Activated CD8-positive, alpha-beta memory T cell treated with anti-CD3 and anti-CD28 coated beads, Interleukin-2, amount 50 U/mL, for 48 hours (primary cell): ENCODE results near the gene IRAK1BP1.
"Not testable (repeated sequence)": the region's sequence is repeated elsewhere in the genome, so short reads cannot be mapped to it uniquely, and the experiment has no call there.

ENCODE experiments used
- DNase-seq: peaks from one replicate; pipeline ENCODE4 v3.0.0-alpha.2; 2020

The IRAK1BP1 gene

DNA sequence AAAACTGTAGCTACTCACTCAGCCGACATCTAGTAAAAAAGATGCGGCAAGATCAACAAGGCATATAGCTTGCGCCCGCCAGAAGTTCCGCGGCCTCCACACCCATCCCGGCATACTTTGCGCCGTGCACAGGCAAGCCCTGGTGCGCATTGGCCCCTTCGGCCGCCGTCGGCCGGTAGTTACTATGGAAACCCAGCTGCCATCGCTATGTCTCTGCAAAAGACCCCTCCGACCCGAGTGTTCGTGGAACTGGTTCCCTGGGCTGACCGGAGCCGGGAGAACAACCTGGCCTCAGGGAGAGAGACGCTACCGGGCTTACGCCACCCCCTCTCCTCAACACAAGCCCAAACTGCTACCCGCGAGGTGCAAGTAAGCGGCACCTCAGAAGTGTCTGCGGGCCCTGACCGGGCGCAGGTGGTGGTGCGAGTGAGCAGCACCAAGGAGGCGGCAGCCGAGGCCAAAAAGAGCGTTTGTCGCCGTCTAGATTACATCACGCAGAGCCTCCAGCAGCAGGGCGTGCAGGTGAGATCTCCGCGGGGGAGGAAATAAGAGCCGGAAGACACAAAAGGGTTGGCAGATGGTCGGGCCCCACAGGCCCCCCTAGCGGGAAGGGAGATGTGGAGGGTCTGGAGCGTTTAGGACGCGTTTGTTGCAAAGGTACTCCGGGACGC is at the start of gene IRAK1BP1:
Gene IRAK1BP1, plus strand, starts transcription at position 182 of the 671 bp plus-strand sequence. Its CDS starts 26 bp downstream, at position 208.
- peak; percentile 88 for DNase-seq

DNA sequence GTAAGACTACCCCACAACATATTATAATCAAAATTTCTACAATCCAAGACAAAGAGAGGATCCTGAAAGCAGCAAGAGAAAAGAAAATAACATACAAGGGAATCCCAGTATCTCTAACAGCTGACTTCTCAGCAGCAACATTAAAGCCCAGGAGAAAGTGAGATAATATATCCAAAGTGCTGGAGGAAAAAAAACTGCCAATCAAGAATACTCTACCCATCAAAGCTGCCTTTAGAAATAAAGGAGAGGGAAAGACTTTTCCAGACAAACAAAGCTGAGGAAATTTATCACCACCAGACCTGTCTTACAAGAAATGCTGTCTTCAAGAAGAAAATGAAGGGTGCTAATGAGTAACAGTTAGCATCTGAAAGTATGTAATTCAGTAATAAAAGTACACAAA is 43.3 kb upstream of the IRAK1BP1 start:
- no peak for DNase-seq

DNA sequence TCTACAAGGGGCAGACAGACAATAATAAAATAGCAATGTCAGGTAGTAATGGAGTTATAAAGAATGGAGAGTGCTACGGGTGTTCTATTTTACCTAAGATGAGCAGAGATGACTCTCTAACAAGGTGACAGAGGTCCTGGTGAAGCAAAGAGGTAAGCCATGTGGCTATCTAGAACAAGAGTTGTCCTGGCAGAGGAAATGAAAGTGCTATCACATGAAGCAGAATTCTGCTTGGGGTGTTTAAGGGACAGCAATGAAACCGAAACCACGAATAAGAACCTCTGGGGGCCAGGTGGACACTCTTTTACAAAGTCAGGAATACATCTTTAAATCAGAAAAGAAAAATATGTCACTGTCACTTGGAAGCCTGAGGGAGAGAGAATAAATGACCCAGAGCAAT is 37.9 kb upstream of the IRAK1BP1 start:
- DNase-seq: no peak

DNA sequence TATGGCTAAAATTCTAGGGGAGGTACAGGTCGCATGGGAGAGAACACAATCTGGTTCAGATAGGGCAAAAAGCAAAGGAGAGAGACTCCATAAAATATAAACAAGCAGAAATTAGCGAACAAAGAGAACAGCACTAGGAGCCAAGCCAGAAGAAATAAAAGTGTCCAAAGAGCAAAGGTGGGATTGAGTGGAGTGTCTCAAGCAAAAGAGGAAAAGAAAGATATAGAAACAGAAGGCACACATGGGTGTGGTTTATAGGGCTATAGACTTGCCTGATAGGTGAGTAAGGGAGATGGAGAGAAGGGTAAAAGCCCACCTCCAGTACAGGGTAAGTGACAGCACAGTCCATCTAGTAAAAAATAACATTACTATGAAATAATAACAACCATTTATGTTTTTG is 36.5 kb upstream of the IRAK1BP1 start:
- DNase-seq: no peak

DNA sequence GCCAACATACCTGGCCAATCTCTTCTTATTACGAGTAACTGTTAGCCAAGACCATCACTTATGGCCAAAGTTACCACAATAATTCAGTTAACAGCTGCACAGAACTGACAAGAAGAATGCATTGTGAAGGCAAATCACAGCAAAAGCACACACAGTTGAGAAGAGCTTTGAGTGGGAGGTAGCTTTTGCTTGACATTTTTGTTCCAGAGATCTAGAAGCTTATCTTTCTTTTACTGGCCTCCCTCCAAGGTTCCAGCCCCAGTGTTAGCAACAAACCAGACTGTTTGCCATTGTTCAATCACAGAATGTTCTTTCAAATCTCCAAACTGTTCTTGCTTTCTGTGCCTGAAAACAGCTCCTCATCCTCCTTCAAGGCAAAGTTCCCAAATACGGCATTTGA is 35.9 kb upstream of the IRAK1BP1 start:
- DNase-seq: no peak

DNA sequence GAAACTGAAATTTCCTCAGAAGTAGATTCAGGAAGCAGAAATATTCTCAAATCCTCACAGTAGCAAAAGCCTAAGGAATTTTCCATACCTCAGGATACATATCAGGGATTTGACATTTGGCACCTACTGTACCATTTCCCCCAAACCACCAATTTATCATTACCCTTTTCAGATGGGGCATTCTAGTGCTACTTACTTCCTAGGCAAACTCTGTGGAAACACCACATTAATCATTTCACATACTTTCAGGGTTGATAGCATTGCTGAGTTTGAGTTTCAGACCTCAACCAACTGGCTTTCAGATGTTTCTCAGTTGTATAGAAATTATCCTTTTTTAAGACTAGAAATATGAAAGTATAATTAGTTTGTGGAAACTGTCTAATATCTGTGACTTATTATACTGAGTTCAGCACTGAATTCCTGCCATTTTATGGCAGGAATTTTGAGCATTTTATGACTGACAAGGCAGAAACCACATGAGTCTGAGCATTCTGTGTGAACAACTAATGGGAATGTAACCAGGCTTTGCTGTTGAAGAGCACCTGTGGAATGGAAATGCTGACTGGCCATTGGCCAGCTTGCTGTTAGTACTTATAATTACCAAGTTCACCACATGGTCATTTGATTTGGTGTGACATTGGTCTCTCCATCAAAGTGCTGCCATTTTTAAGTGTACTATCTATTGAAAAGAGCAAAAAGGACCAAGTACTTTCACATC is 35.1 kb upstream of the IRAK1BP1 start:
- DNase-seq: no peak

DNA sequence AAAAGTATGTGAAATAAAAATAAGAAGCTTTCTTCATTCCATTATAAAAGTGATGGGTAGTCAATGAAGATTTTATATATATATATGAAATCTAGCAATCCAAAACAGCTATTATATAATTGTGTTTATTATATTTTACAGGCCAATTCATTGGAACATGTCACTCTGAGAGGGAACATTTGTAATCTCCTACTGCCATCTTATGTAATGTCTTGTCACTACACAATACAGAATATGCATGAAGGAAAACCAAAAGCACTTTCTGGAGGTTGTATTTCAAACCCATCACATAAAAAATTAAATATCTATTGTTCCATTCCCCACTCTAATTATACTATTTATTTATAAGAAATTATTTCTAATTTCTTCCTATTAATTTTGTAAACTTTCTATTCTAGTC is 31.5 kb upstream of the IRAK1BP1 start:
- no peak for DNase-seq

DNA sequence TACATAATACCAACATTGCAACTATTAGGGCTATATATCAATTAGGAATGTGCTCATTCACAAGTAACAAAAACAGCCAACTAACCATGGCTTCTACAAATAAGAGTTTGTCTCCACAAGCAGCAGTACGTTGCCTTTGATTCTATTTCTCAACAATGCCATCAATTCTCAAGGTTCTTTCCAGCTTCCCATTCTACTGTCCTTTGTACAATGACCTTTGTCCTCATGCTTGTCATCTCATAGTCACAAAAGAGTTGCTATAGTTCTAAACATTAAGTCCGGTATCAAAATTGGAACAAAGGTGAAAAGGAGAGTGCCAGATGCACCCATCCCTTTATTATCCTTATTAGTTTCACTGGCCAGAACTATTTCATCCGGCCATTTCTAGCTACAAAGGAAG is 30.8 kb upstream of the IRAK1BP1 start:
- no peak for DNase-seq

- DNase-seq: no peak
These were observed 26.2 kb upstream of the IRAK1BP1 start for GRCh38 chr6:78841111-78841510.

DNA sequence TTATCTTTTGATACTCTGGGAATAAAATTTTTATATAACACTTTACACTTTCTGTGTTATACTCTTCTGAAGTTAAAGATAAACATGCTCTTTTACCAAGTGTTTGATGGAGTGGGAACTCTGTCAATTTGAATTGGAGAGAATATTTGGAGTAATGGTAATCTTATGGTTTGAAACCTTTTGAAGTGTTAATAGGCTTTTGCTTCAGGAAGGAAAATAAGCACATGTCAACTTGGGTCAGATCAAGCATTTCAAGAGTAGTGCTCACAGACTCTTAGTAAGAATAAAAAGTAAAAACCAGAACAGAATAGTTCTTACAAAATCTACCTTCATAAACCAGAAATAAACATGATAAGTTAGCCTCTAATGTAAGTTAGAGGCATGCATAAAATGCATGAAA is 24.4 kb upstream of the IRAK1BP1 start:
- no peak for DNase-seq

DNA sequence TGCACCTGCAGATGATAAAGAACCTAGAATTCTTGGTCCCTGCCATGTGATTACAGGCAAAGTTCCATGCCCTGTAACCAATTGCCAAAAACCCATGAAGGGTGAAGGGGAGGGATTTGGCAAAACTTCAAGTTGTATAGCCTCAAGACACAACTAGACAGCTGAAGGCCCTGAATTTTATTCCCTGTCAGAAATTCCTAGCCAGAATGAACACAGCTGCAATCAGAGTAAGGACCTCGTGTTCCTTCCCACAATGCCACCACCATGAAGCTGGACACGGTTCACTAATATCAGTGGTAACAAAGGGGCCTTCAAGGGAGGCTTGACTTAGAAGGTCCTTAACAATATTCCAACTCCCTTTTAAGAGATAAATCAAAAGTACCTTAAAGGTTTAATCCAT is 22.5 kb upstream of the IRAK1BP1 start:
- no peak for DNase-seq

- DNase-seq: no peak
These were observed 21.8 kb upstream of the IRAK1BP1 start for GRCh38 chr6:78845567-78845966.

DNA sequence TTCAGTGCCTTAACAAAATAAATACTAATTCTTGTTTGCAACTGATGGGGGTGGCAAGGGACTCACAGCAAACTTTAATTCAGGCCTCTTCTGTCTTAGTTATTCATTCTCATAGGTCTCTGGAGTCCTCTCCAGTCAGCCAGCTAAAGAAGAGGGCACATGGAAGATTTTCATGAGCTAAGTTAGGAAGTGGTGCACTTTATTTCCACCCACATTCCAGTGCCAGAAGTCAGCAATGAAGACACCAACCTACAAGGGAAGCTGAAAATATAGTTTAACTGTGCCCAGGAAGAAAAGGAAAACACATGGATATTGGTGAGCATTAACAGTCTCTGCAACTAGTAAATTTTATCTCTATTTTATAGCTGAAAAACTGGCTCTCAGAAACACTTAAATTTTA is 16.7 kb upstream of the IRAK1BP1 start:
- no peak for DNase-seq

- DNase-seq: no peak
These were observed 16.2 kb upstream of the IRAK1BP1 start for GRCh38 chr6:78851156-78851555.

DNA sequence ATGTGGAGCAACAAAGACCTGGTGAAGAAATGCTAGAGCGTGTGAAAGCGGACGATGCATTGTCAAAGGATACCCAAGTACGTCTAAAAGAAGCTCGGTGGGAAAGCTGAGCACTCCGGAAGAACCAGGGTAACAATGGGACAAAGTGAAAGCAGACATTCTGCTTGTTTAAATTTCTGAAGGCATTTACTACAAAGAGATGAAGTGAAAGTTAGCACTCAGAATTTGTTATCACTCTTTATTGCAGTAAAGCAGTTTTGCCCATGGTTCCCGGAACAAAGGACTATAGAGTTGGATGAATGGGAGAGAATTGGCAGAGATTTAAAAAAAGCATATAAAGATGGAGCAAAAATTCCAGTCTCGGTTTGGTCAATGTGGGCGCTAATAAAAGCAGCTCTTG is 12.8 kb upstream of the IRAK1BP1 start:
- DNase-seq: no peak

DNA sequence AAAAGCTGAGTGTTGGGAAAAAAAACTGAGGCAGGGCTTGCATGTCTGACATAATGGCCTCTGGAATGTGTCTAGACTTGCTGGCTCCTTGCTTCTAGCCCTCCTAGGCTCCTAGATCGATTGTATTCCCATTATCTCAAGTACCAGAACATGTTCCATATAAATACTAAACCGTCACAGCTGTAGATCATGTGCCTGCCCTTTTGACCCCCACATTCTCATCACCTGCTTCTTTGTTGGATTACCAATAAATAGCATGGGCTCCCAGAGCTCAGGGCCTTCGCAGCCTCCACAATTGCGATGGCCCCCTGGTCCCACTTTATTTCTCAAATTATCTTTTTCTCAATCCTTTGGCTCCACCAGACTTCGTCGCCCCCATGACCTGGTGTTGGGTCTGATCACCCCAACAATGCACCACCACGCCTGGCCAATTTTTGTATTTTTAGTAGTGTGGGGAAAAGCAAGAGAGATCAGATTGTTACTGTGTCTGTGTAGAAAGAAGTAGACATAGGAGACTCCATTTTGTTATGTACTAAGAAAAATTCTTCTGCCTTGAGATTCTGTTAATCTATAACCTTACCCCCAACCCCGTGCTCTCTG is 8.9 kb upstream of the IRAK1BP1 start:
- not testable (repeated sequence) for DNase-seq

DNA sequence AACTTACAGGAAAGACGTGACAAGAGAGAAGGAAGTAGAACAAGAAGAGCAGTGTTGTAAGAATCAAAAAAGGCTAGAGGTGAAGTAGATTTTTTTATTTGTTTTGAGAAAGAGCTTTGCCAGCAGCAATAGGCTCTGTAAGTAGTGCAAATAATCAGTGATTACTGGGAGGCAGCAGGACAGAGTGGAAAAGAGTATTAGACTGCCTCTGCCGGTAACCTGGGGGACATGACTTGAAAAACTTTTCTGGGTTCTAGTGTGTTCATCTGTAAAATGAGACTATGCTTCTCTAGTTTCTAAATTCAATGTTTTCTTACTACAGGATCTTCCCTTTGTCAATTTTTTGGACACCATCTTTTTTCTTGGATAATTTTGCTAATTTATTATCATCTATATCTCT is 5.8 kb upstream of the IRAK1BP1 start:
- DNase-seq: no peak

DNA sequence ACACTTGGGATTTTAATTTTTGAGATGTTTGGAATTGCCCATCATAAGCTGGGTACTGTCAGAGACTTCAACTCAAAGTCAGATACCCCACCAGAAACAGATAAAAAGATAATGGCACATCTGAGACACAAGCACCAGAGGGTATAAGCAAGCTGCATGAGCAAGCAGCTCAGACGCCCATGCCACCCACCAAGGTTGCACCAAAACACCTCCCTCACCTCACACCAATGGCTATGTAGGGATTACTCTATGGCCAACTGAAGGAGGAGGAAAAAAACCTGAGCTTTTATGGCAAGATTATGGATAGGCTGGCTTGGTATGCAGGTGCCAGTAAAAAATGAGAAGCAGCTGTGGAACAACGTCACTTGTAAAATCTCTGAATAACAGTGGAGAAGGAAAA is 3.8 kb upstream of the IRAK1BP1 start:
- no peak for DNase-seq

DNA sequence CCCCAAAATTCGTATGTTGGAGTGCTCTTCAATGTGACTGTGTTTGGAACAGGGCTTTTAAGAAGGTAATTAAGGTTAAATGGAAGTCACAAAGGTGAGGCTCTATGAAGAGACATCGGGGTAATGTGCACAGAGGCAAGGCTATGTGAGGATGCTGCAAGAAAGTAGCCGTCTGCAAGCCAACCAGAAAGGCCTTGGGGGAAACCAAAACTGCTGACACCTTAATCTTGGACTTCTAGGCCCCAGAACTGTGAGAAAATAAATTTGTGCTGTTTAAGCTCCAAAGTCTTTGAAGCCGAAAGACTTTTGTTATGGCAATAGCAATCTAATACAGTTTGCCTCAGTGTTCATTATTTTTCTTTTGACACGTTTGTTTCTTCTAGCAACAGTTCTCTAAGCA is 2.4 kb upstream of the IRAK1BP1 start:
- no peak for DNase-seq

- DNase-seq: no peak
These were observed 356 bp upstream of the IRAK1BP1 start for GRCh38 chr6:78867020-78867369.

- no peak for DNase-seq
These were observed 765 bp downstream of the IRAK1BP1 start for GRCh38 chr6:78868116-78868515.

- DNase-seq: no peak
These were observed 8.2 kb downstream of the IRAK1BP1 start for GRCh38 chr6:78875505-78875904.

GRCh38 chr6:78883651-78884050 is 16.3 kb downstream of the IRAK1BP1 start:
- DNase-seq: no peak

- DNase-seq: not testable (repeated sequence)
These were observed 22.6 kb downstream of the IRAK1BP1 start for GRCh38 chr6:78889901-78890300.

DNA sequence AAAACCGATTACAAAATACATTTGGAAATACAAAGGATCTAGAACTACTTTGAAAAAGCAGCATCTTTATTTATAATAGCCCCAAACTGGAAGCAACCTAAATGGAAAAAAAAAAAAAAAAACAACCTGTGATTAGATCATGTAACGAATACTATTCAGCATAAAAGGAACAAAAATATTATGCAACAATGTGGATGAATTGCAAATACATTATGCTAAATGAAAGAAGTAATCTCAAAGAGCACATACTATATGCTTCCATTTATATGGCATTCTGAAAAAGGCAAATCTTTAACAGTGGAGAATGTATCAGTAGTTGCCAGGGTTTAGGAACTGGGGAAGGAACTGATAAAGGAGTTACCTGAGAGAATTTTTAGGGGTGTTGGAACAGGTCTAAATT is 28.9 kb downstream of the IRAK1BP1 start:
- no peak for DNase-seq
